ENCODE data around the gene SEPTIN12.

DNA sequence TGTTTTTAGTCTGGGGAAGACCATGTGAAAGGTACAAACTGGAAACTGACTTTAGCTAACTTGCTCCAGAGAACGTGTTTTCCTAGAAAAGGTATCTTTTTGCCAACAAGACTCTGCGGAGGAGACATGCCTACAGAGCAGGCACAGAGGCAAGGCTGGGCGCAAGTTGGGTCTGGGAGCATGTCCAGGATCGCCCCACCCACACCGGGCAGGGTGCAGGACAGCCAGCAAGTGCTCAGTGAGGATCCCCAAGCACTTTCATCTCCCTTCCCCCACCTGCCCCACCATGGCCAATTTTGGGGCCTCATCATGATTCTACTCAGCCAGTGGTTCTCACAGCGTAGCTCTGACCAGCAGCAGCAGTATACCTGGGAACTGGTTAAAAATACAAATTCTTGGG is 32.5 kb upstream of the SEPTIN12 start:
- TF ChIP-seq, protein P1, sequence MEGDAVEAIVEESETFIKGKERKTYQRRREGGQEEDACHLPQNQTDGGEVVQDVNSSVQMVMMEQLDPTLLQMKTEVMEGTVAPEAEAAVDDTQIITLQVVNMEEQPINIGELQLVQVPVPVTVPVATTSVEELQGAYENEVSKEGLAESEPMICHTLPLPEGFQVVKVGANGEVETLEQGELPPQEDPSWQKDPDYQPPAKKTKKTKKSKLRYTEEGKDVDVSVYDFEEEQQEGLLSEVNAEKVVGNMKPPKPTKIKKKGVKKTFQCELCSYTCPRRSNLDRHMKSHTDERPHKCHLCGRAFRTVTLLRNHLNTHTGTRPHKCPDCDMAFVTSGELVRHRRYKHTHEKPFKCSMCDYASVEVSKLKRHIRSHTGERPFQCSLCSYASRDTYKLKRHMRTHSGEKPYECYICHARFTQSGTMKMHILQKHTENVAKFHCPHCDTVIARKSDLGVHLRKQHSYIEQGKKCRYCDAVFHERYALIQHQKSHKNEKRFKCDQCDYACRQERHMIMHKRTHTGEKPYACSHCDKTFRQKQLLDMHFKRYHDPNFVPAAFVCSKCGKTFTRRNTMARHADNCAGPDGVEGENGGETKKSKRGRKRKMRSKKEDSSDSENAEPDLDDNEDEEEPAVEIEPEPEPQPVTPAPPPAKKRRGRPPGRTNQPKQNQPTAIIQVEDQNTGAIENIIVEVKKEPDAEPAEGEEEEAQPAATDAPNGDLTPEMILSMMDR (IDR thresholded peaks at IDR 0.05): no peak
- TF ChIP-seq POLR2AphosphoS5 (IDR thresholded peaks at IDR 0.05) (no peak), EP300 (IDR thresholded peaks at IDR 0.05) (no peak)

Data from esophagus muscularis mucosa (tissue), 4 donors.